GM21528 (cell line): Measurements from ENCODE around the gene MAN2C1.
"Not testable (repeated sequence)": the region's sequence is repeated elsewhere in the genome, so short reads cannot be mapped to it uniquely, and the experiment has no call there.

Source experiments
- ATAC-seq: cut with Tn5 transposase; IDR thresholded peaks from one replicate; pipeline ENCODE4 v1.9.1; 2021; ENCODE audit warnings: mild to moderate bottlenecking, moderate library complexity; ENCODE audit not compliant: unreplicated experiment, low FRiP score

The MAN2C1 gene

DNA sequence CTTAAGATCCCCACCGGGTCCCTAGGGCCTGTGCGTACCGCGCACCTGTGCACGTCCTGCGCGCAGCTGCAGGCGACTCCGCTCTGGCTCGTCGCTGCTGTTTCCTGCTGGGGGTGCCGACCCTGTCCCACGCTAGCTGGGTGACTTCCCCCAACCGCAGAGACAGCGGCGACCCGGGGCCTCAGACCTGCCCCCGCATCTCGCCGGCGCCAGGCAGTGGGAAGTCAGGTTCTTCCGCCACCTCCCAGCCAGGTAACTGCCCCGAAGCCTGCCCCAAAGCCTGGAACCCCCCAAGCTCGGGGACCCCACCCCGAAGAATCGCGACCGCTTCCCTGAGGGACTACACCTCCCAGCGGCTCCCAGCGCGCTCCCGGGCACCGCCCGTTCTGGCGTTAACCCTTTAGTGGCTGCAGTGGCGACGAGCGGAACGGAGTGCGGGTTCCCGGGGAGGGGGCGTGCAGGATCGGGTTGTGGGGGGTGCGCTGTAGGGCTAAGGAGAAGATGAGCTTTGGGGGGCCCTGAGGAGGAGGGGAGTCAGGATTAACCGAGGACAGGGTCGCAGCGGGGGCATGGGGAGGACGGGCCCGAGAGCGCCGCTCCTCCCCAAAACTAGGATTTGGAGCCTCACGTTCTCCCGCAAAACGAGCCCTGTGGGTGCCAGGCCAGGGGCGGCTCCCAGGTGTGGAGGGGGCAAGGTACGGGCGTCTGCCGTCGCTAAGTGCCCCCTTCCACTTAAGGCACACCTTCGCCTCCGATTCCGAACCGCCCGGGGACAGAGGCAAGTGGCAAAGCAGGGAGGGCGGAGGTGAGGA is 21.0 kb downstream of the MAN2C1 start:
- ATAC-seq = no peak

DNA sequence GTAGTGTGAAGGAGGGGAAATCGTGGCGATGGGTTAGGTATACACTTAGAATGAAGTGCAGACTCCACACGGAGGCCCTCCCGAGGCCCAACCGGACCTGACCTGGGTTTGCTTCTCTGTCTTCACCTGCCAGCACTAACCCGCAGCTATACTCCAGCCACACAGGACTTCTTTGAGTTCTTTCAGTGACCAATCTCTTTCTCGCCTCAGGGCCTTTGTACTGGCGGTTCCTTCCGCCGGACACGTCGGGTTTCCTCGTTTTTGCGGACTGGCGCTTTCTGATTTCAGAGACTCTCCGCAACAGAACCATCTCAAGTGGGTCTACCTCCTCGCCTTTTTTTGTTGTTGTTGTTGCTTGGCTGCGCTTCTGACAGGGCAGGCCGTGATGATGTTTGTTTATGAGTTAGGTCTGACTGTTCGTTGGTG is 21.6 kb downstream of the MAN2C1 start, which contains the start of gene NEIL1:
Gene NEIL1 (plus strand): TSS at position 244 of the 426 bp plus-strand sequence. CDS start 1,867 bp downstream, outside the sequence.
- ATAC-seq = no peak

DNA sequence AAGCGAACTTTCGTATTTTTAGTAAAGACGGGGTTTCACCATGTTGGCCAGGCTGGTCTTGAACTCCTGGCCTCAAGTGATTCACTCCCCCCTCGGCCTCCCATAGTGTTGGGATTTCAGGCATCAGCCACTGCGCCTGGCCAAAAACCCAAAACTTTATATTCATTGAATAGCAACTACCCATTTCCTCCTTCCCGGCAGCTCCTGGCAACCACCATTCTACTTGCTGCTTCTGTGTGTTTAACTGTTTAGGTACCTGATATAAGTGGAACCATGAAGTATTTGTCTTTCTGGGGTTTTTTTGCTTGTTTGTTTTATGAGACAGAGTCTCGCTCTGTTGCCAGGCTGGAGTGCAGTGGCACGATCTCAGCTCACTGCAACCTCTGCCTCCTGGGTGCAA is 24.5 kb downstream of the MAN2C1 start:
- ATAC-seq = not testable (repeated sequence)

DNA sequence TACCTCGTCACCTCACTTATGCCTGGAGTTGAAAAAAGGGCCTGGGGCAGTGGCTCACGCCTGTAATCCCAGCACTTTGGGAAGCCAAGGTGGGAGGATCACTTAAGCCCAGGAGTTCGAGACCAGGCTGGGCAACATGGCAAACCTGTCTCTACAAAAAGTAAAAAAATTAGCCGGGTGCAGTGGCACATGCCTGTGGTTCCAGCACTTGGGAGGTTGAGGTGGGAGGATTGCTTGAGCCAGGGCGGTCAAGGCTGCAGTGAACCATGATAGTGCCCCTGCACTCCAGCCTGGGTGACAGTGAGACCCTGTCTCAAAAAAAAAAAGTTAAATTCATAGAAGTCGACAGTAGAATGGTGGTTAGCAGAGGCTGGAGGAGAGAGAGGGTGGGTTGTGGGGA is 26.2 kb downstream of the MAN2C1 start:
- ATAC-seq = no peak

DNA sequence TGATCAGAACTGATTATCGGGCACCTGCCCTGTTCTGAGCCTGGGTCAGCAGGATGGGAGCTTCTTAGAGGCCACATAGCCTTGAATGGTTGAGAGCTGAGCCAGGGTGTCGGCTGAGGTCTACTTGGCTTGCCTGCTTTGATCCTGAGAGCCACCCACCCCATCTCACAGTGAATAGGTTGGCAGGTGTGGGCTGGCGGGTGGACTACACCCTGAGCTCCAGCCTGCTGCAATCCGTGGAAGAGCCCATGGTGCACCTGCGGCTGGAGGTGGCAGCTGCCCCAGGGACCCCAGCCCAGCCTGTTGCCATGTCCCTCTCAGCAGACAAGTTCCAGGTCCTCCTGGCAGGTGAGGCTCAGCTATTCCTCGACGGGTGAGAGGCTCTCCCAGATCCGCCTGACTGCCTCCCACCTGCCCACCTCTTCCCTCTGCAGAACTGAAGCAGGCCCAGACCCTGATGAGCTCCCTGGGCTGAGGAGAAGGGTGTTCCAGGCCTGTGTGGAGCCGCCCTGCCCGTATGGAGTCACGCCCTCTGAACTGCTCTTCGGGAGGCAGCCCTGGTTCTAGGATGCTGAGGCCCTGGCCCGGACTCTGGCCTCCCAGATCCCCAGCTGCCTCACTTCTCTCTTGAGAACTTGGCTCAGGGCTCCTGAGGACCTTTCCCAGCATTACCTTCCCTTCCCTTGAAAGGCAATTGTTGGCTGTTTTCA is 28.7 kb downstream of the MAN2C1 start:
- no peak for ATAC-seq

DNA sequence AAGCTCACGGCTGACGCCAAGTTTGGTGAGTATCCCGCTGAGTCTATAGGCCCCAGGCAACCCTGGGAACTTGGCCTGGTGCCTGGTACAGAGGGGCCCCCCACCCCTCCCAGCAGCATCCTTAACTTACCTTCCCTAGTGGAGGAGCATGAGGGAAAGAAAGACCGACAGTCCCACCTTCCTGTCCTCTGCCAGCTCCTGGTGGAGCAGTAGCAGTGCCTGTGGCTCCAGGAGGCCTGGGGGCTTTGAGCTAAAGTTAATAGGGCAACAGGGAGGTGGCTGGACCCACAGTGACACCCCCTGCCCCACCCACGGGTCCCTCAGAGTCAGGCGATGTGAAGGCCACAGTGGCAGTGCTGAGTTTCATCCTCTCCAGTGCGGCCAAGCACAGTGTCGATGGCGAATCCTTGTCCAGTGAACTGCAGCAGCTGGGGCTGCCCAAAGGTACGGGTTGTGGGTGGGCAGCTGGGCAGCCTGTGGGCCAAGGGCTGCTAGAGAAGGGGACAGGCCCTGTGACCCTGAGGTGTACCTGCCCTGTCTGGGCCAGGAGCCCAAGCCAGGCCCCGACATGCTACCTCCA is 29.7 kb downstream of the MAN2C1 start:
- no peak for ATAC-seq

DNA sequence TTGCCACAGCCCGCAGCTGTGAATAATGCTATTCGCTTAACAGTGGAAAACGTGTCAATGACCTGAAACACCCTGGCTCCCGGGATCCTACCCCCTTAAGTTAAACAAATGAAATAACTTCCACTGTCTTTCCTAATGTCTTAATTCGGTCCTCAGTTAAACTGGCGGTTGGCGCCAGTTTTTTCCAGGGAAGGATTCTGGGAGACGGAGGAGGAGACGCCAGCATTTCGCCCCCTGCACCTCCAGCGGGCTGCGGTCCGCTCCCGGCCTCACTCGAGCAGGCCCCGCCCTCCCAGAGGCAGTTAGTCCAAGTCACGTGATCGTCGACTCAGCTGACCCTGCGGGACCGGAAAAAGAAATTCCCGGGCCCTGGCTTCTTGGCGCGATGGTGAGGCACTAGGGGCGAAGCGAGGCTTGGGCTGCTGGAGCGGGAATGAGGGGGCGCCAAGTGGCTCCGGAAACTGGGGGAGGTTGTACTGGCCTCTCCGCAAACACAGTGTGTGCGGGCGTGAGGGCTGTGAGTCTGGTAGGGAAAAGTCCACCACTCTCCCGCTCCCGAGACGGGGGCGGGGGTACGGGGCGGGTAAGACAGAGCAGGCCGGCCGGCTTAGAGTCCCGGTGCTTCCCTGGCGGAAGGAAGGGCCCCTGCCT is 32.6 kb downstream of the MAN2C1 start, which contains the start of gene COMMD4:
Gene COMMD4 (plus strand): TSS at position 359 of the 651 bp plus-strand sequence. CDS start 27 bp downstream, at position 386.
- ATAC-seq = no peak

DNA sequence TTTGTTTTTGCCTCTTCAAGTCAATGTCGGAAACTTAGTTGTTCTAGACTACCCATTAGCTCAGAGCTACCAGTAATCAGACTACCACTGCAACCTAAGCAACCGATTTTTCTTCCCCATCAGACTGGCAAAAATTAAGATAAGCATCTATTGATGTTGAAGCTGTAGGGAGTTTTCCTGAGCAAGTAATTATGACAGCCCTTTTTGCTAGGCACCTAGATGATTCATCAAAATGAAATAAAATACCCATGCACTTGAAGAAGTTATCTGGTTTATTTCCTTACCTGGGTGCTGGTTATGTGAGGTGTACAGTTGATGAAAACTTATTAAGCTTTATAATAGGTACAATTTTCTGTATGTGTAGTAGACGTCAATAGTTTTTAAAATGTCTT is 33.1 kb downstream of the MAN2C1 start:
- no peak for ATAC-seq

DNA sequence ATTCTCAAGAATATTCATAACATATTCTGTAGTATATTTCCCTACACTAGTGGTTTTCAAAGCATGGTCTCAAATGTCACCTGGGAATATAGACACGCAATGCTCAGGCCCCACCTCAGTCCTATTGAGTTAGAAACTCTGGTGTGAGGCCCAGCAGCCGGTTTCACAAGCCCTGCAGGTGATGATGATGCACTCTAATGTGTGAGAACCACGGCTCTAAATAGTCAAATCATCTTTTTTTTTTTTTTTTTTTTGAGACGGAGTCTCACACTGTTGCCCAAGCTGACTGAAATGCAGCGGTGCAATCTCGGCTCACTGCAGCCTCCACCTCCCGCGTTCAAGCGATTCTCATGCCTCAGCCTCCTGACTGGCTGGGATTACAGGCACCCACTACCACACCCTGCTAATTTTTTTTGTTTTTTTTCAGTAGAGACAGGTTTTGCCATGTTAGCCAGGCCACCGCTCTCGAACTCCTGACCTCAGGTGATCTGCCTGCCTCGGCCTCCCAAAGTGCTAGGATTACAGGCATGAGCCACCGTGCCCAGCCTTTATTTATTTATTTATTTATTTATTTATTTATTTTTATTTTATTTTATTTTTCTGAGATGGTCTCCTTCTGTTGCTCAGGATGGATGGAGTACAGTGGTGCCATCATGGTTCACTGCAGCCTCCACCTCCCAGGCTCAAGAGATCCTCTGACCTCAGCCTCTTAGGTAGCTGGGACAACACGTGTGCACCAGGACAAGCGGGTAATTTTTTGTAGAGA is 34.6 kb downstream of the MAN2C1 start:
- ATAC-seq = not testable (repeated sequence)

DNA sequence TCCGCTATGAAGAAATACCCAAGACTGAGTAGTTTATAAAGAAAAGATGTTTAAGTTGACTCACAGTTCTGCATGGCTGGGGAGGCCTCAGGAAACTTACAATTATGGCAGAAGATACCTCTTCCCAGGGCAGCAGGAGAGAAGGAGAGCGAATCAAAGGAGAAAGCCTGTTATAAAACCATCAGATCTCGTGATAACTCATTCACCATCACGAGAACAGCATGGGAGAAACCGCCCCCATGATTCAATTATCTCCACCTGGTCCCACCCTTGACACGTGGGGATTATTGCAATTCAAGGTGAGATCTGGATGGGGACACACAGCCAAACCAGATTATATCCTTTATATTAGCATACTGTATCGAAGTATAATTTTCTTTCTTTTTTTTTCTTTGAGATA is 36.3 kb downstream of the MAN2C1 start:
- not testable (repeated sequence) for ATAC-seq

DNA sequence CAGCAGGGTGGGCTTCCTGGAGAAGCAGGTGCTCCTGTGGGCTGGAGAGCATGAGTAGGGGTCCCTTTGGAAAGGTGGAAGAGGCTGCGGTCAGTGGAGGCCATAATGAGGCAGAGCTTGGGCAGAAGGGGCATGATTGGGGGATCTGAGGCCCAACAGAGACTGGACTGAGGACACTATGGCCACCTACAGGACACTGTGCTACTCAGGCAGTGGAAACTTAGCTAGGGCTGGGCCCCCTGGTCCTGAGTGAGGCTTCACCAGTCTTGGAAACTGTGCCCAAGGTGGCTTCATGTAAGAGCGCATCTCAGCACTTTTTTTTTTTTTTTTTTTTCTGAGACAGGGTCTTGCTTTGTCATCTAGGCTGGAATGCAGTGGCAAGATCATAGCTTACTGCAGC is 38.8 kb downstream of the MAN2C1 start:
- no peak for ATAC-seq

DNA sequence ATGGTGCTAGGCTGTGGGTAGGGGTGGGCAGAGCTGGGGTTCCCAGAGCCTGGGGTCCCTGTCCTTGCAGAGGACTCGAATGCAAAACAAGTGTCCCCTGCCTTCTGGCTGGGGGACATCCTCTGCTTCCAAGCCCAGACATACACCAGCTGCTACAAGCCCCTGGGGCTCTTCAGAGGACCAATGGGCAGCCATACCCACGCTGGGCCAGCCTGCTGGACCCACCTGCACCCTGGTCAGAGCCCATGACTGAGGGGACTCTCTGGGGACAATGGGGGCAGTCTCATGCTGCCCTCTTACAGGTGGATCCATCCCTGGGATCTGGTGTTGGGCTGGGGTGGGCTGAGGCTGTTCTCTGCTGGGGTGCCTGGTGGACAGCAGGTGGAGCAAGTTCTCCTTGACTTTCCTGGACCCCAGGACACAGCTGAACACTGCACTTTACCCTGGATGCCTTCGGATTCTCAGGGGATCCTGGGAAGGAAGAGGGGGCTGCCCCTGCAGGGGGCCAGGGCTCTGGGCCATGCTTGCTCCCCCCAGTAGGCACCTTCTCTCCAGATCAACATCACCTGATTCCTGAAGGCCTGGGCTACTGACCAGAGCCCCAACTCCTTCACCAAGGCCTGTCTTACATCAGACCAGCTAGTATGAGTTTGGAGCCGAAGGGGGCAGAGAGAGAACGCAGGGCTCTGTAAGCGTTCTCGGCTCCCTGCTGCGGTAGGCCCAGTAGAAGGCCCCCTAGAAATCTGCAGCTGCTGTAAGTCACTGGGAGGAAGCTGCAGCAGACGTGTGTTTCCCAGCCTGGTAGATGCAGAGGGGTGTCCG is 39.7 kb downstream of the MAN2C1 start:
- ATAC-seq = no peak

DNA sequence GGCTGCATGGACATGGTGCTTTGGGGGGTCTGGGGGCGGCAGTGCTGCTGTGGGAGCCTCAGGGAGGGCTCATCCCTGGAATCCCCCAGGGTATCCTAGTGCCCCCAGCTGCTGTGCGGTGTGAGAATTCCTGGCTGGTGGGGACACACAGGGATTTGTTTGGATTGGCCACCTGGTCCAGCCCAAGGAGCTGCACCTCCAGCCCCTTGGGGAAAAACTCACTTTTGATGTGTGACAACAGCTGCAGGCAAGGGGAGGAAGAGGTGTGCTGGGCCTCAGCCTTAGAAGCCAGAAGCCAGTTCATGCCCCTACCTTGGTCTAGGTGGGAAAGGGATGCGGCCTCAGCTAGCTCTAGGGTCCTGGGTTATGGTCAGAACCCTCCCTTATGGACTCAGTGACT is 40.9 kb downstream of the MAN2C1 start:
- no peak for ATAC-seq

DNA sequence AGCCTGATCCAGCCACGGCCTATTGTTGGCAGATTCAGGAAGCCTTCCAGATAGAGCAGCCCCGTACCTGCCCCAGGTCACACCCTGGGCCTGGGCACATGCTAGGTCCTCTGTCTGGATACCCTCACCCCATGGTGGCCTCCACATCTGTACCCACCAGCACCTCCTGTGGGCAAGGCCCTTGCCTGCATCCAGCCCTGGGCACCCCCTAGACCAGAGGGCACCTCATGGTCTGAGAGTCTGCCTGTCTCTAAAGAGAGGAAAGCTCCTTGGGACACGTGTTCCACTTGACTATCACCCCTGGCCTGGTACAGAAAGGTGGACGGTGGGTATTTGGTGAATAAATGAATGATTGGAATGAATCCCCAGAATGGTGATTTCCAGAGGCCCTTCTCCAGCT is 41.4 kb downstream of the MAN2C1 start:
- no peak for ATAC-seq

DNA sequence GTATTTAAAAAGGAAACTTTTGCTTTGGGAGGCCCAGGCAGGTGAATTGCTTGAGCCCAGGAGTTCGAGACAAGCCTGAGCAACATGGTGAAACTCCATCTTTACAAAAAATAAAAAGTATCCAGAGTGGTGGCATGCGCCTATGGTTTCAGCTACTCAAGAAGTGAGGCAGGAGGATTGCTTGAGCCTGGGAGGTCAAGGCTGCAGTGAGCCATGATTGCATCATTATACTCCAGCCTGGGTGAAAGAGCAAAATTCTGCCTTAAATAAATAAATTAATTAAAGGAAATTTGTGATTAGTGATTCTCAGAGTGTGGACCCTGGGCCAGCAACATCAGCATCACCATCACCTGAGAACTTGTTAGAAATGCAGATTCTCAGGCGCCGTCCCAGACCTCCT is 42.5 kb downstream of the MAN2C1 start:
- no peak for ATAC-seq

DNA sequence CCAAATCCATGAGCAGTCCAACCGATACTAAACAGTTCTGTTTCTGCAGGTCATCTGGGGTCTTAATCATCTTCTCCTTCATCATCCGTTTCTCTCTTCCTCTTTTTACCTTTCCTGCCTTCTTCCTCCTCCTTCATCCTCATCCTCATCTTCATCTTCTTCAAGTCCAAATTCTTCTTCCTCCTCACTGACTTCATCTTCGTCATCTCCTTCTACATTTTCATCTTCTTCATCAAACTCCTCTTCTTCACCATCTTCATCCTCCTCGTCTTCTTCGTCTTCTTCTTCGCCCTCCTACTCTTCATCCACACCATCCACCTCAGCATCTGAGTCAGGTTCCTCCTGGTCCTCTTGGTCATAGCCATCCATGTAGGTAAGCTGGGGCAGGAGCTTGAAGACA is 46.7 kb downstream of the MAN2C1 start:
- ATAC-seq = no peak

DNA sequence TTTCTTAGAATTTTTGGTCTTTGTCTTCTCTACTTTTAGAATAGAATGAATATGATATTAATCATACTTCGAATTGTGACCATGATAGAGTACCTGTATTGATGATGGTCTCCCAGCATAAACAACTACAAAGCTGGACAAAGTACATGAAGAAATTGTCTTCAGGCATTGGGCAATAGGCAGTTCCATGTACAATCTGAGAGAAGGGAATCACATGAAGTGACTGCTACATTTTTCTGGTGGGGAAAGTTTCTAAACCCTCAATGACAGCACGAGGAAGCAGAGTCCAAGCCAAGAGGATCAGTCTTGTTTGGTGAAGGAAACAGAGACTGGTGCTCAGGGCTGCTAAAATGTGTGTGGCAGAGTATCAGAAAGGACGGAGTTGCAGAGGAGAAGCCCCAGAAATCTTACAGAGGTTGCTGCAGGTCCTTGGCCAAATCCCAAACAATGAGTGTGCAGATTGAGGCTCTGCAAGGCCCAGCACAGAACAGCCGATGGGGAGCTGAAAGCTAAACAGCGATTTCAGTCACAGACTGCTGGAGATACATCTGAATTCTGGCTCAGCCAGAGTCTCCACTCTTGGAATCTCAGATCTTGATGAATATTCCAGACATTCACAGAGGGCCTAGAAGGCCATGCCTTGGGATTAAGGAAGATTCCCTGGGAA is 49.0 kb downstream of the MAN2C1 start:
- ATAC-seq = not testable (repeated sequence)

DNA sequence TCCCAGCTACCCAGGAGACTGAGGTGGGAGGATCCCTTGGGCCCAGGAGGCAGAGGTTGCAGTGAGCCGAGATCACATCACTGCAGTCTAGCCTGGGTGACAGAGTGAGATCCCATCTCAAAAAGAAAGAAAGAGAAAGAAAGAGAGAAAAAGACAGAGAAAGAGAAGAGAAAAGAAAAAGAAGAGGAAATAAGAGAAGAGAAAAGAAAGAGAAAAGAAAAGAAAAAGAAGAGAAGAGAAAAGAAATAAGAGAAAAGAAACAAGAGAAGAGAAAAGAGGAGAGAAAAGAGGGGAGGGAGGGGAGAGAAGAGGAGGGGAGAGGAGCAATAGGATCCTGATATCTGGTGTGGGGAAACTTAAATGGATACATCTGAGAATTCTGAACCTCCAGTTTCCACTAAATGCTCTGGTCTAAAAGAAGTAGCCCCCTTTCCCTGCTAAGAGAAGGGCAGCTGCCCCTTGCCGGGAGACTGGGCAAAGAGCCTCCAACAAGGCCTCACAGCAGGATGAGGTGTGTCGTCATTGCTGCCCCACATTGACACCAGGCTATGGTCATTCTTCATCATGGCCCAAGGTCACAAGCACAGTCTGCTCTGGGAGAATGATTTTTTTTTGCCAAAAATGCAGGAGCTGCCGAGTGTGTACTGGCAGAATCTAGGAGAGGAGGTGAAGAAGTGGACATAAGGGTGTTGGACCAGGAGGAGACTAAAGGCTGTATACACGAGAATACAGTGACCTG is 53.7 kb downstream of the MAN2C1 start:
- ATAC-seq = no peak
